Nephron (organoid): ENCODE results near the gene LAMA3.

Experiments
- H3K27ac Mint-ChIP-seq, 3 experiments: 2 replicates each; pipeline ENCODE4 v1.8.0; 2020; ENCODE audit warnings: mixed read lengths in 3 of 3, mild to moderate bottlenecking in 2 of 3, moderate library complexity in 1 of 3
- H3K27me3 Mint-ChIP-seq: 2 replicates; pipeline ENCODE4 v1.8.0; 2021; ENCODE audit warnings: low read depth, mild to moderate bottlenecking, moderate library complexity, mixed read lengths
- H3K36me3 Mint-ChIP-seq: 2 replicates; pipeline ENCODE4 v1.8.0; 2020; ENCODE audit warnings: low read depth, mixed read lengths
- H3K4me1 Mint-ChIP-seq: 2 replicates; pipeline ENCODE4 v1.8.0; 2020; ENCODE audit warnings: mixed read lengths
- H3K4me3 Mint-ChIP-seq, 3 experiments: 2 replicates each; pipeline ENCODE4 v1.8.0; 2020; ENCODE audit warnings: mild to moderate bottlenecking in 3 of 3, mixed read lengths in 3 of 3, moderate library complexity in 2 of 3
- H3K9me3 Mint-ChIP-seq: 2 replicates; pipeline ENCODE4 v1.8.0; 2020; ENCODE audit warnings: mixed read lengths
- CTCF ChIP-seq, 3 experiments: fragments of 200-600 bp; sonication (generic); IDR thresholded peaks; one replicate each; pipeline ENCODE4 v1.5.0; 2021; ENCODE audit warnings: antibody characterized with exemption in 3 of 3; ENCODE audit not compliant: unreplicated experiment in 3 of 3

Gene LAMA3

GRCh38 chr18:23927821-23928746 is 238.8 kb downstream of the LAMA3 start:
- Mint-ChIP-seq H3K4me1 (peaks cover 10% of the 10 kb centered on the region), H3K27ac (peak overlapping the region in 1 of 3 experiments; percentile 67), H3K27me3 (peaks cover 9% of the 10 kb centered on the region), H3K36me3 (no peaks in the 10 kb centered on the region), H3K9me3 (no peaks in the 10 kb centered on the region), H3K4me3 (no peak overlapping the region)
- no peak for TF ChIP-seq CTCF (IDR thresholded peaks at IDR 0.05; ENCODE audit: unreplicated experiment in 3 of 3)

- Mint-ChIP-seq H3K9me3 (no peaks in the 10 kb centered on the region), H3K36me3 (no peaks in the 10 kb centered on the region), H3K4me3 (no peak overlapping the region), H3K4me1 (peaks cover 10% of the 10 kb centered on the region), H3K27me3 (peaks cover 3% of the 10 kb centered on the region), H3K27ac (no peak overlapping the region)
- TF ChIP-seq CTCF (IDR thresholded peaks at IDR 0.05; ENCODE audit: unreplicated experiment in 3 of 3): no peak
These were observed 240.2 kb downstream of the LAMA3 start for GRCh38 chr18:23929362-23929930.

- TF ChIP-seq CTCF (IDR thresholded peaks at IDR 0.05; ENCODE audit: unreplicated experiment in 3 of 3): no peak
- no peak overlapping the region for H3K27ac Mint-ChIP-seq
- H3K4me3 Mint-ChIP-seq: no peak overlapping the region
- no peaks in the 10 kb centered on the region for H3K36me3 Mint-ChIP-seq
- no peaks in the 10 kb centered on the region for H3K9me3 Mint-ChIP-seq
- H3K4me1 Mint-ChIP-seq: peaks cover 10% of the 10 kb centered on the region
- peaks cover 7% of the 10 kb centered on the region for H3K27me3 Mint-ChIP-seq
These were observed 240.7 kb downstream of the LAMA3 start for GRCh38 chr18:23930002-23930401.

- peaks cover 9% of the 10 kb centered on the region for H3K27me3 Mint-ChIP-seq
- H3K36me3 Mint-ChIP-seq: no peaks in the 10 kb centered on the region
- no peak overlapping the region for H3K4me3 Mint-ChIP-seq
- H3K9me3 Mint-ChIP-seq: no peaks in the 10 kb centered on the region
- H3K4me1 Mint-ChIP-seq: peaks cover 10% of the 10 kb centered on the region
- TF ChIP-seq CTCF (IDR thresholded peaks at IDR 0.05; ENCODE audit: unreplicated experiment in 3 of 3): no peak
- no peak overlapping the region for H3K27ac Mint-ChIP-seq
These were observed 243.3 kb downstream of the LAMA3 start for GRCh38 chr18:23932385-23933067.

GRCh38 chr18:23933407-23933806 is 244.2 kb downstream of the LAMA3 start:
- Mint-ChIP-seq H3K27me3 (peaks cover 6% of the 10 kb centered on the region), H3K9me3 (no peaks in the 10 kb centered on the region), H3K4me1 (peaks cover 3% of the 10 kb centered on the region), H3K36me3 (no peaks in the 10 kb centered on the region), H3K27ac (no peak overlapping the region), H3K4me3 (no peak overlapping the region)
- TF ChIP-seq CTCF (IDR thresholded peaks at IDR 0.05; ENCODE audit: unreplicated experiment in 3 of 3): no peak
